ENCODE measurements around the gene SLC16A11. TPM values are rescaled to one million over a fixed set of nuclear protein-coding genes. Genes with fewer than 3 reads are reported as not detected.
"Not testable (repeated sequence)": the region's sequence is repeated elsewhere in the genome, so short reads cannot be mapped to it uniquely, and the experiment has no call there.

The SLC16A11 gene, protein sequence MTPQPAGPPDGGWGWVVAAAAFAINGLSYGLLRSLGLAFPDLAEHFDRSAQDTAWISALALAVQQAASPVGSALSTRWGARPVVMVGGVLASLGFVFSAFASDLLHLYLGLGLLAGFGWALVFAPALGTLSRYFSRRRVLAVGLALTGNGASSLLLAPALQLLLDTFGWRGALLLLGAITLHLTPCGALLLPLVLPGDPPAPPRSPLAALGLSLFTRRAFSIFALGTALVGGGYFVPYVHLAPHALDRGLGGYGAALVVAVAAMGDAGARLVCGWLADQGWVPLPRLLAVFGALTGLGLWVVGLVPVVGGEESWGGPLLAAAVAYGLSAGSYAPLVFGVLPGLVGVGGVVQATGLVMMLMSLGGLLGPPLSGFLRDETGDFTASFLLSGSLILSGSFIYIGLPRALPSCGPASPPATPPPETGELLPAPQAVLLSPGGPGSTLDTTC
- polyA plus RNA-seq = 3.4 TPM

DNA sequence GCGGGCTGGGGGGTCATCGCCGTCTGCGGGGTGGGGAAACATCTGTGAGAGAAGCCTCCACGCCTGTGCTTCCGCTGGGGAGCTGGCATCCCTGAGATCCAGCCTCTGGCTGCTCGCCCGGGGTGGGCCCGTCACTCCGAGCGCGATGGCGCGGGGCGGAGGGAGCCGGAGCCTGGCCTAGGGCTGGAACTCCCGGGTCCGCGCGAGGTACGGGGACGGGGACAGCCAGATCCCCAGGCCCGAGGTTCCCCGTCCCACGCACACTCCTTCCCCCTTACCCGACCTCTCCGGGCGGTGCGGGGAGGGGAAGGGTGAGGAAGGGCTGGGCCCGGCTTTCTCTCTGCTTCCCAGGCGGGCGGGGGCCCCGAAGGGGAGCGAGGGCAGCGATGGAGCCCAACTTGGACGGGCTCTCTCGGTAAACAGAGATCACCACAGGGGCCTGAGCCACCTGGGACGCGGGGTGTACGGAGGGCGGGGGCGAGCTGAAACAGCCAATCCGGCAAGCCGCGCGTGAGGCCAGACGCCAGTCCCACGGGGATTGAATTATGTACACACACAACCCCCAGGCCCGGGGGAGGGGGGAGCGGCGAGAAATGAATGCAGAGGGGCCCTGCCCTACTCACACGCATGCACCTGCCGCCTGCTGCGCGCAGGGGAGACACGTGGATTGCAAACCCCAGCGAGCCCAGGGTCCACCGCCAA, at the start of gene SLC16A11:
SLC16A11 (minus strand) TSS at position 596 of the 702 bp plus-strand sequence; CDS start at position 17, 579 bp downstream.
- peaks cover 20 to 37% (median 29%) of the 10 kb centered on the region in 3 donors for H3K4me1 Mint-ChIP-seq
- no peaks in the 10 kb centered on the region for H3K9me3 Mint-ChIP-seq
- H3K36me3 Mint-ChIP-seq = no peaks in the 10 kb centered on the region
- H3K27me3 Mint-ChIP-seq = peaks cover 5% of the 10 kb centered on the region
- peak within 1 kb of the TSS; percentile 77 to 91 (median 90) for H3K4me3 Mint-ChIP-seq
- H3K27ac Mint-ChIP-seq = peak within 1 kb of the TSS; percentile 83 to 95 (median 90)

DNA sequence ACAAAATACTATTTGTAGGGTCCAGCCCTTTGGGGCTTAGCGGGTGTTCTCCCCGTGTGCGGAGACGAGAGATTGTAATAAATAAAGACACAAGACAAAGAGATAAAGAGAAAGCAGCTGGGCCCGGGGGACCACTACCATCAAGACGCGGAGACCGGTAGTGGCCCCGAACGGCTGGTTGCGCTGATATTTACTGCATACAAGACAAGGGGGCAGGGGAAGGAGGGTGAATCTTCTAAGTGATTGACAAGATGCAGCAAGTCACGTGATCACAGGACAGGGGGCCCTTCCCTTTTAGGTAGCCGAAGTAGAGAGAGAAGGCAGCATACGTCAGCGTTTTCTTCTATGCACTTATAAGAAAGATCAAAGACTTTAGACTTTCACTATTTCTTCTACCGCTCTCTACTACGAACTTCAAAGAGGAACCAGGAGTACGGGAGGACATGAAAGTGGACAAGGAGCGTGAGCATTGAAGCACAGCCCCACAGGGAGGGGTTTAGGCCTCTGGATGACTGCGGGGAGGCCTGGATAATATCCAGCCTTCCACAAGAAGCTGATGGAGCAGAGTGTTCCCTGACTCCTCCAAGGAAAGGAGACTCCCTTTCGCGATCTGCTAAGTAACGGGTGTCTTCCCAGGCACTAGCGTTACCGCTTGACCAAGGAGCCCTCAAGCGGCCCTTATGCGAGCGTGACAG, 47.6 kb upstream of the SLC16A11 start:
- Mint-ChIP-seq H3K4me1 (peaks cover 21 to 31% (median 28%) of the 10 kb centered on the region in 3 donors), H3K27me3 (peaks cover 15% of the 10 kb centered on the region)
- not testable (repeated sequence) for H3K36me3 Mint-ChIP-seq, H3K9me3 Mint-ChIP-seq, H3K4me3 Mint-ChIP-seq, H3K27ac Mint-ChIP-seq

DNA sequence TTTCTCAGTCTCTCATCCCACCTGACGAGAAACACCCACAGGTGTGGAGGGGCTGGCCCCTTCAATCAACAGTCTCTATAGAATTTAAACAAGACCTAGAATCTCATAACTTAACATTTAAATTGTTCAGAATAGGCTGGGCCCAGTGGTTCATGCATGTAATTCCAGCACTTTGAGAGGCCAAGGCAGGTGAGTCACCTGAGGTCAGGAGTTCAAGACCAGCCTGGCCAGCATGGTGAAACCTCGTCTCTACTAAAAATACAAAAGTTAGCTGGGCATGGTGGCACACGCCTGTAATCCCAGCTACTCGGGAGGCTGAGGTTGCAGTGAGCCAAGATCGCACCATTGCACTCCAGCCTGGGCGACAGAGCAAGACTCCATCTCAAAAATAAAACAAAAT, 45.7 kb upstream of the SLC16A11 start:
- H3K9me3 Mint-ChIP-seq, H3K4me3 Mint-ChIP-seq, H3K27ac Mint-ChIP-seq, H3K36me3 Mint-ChIP-seq: not testable (repeated sequence)
- H3K4me1 Mint-ChIP-seq = peaks cover 6 to 12% (median 11%) of the 10 kb centered on the region in 3 donors
- peaks cover 14% of the 10 kb centered on the region for H3K27me3 Mint-ChIP-seq

DNA sequence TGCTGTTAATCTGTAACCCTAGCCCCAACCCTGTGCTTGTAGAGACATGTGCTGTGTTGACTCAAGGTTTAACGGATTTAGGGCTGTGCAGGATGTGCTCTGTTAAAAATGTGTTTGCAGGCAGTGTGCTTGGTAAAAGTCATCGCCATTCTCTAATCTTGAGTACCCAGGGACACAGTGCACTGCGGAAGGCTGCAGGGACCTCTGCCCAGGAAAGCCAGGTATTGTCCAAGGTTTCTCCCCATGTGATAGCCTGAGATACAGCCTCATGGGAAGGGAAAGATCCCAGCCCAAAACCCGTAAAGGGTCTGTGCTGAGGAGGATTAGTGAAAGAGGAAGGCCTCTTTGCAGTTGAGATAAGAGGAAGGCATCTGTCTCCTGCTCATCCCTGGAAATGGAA, 44.5 kb upstream of the SLC16A11 start:
- H3K4me3 Mint-ChIP-seq, H3K36me3 Mint-ChIP-seq, H3K9me3 Mint-ChIP-seq, H3K27ac Mint-ChIP-seq: not testable (repeated sequence)
- peaks cover 3 to 11% (median 4%) of the 10 kb centered on the region in 3 donors for H3K4me1 Mint-ChIP-seq
- peaks cover 16% of the 10 kb centered on the region for H3K27me3 Mint-ChIP-seq

DNA sequence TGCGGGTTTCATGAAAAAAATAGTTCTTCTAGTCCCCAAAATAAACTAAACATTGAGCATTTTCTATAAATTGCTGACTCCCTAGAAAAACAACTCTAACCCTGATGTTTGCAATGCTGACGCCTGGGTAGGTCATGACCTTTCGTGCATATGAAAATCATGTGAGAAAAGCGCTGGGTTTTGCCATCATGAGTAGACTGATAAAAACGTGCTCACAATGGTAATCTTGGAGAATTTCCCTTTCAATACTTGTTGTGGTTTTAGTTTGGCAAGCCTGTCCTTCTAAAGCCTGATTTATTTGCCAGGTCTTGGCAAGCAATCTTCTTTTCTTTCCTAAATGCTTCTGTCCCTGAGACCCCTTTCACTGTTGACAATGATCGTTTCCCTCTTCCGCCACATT, 40.2 kb upstream of the SLC16A11 start:
- Mint-ChIP-seq H3K4me1 (peaks cover 10 to 27% (median 17%) of the 10 kb centered on the region in 3 donors), H3K4me3 (no peak overlapping the region), H3K9me3 (no peaks in the 10 kb centered on the region), H3K27me3 (peaks cover 24% of the 10 kb centered on the region), H3K36me3 (no peaks in the 10 kb centered on the region), H3K27ac (no peak overlapping the region)

DNA sequence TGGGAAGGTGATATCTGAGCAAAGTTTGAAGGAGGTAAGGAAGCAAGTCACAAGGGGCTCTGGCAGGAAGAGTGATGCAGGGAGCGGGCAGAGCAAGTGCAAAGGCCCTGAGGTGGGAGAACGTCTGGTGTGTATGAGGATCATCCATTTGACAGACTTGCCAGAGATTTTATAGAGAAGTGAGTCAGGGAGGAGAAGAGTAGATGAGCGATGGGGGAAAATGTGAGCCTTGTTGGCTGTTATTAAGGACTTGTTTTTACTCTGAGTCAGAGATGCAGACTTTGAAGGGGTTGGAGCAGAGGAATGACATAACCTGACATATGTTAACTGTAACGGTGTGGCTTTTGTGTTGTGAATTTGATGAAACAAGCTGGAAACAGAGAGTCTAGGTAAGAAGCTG, 39.7 kb upstream of the SLC16A11 start:
- Mint-ChIP-seq H3K9me3 (no peaks in the 10 kb centered on the region), H3K4me3 (no peak overlapping the region), H3K4me1 (peaks cover 10 to 27% (median 17%) of the 10 kb centered on the region in 3 donors), H3K27me3 (peaks cover 21% of the 10 kb centered on the region), H3K36me3 (no peaks in the 10 kb centered on the region), H3K27ac (peak overlapping the region in 1 of 3 donors; percentile 10)

DNA sequence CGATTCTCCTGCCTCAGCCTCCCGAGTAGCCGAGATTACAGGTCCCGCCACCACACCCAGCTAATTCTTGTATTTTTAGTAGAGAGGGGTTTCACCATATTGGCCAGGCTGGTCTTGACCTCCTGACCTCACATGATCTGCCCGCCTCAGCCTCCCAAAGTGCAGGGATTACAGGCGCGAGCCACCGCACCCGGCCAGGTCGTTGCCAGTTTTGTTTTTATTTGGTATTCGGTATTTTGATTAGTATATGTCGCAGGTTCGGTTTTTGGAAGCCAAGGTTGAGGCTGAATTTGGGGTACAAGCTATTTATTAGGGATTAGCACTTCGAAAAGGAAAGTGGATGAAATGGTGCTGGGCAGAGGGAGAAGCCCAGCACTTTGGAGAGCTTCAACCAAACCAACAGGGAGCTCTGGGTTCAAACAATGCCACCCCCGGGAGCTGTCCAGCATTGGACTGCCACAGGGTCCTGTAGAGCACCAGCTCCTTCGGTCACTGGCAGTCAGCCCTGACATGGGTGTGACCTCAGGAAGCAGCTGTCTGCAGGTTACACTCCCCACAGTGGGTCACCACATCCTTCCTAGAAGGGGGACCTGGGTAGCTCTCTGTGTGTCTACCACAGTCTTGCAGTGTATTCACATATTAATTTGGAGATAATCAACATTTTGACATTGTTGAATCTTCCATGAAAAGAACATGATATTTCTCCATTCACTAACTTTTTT, 37.6 kb upstream of the SLC16A11 start:
- H3K36me3 Mint-ChIP-seq = no peaks in the 10 kb centered on the region
- H3K4me1 Mint-ChIP-seq = peaks cover 10 to 27% (median 17%) of the 10 kb centered on the region in 3 donors

DNA sequence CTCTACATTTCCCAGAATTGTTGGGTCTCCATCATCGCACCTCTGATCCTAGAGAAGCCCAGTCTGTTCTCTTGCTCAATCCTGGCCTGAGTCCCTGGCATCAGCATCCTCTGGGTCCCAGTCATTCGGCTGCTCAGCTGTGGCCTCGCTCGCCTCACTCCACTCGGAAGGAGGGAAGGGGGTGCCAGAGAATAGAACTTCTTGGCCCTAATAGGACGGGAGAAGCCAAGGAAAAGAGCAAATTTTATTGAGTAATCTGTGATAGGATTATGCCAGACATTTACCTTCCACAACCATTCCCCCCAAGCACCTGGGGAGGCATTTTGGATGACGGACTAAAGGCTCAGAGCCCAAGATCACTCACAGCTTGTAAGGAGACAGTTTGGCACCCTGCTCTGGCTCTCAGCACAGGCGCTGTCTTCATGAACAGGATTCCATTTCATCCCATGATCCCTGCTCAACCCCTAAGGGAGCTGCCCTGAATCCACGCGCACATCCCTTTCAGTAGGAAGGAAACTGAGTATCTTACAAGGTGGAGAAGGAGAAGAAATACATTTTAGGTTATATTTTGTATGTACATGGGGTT, 36.7 kb upstream of the SLC16A11 start:
- no peaks in the 10 kb centered on the region for H3K9me3 Mint-ChIP-seq
- peaks cover 10 to 27% (median 17%) of the 10 kb centered on the region in 3 donors for H3K4me1 Mint-ChIP-seq
- H3K27me3 Mint-ChIP-seq = peaks cover 11% of the 10 kb centered on the region
- peak overlapping the region in 1 of 4 donors; percentile 12 for H3K4me3 Mint-ChIP-seq
- H3K36me3 Mint-ChIP-seq = no peaks in the 10 kb centered on the region
- H3K27ac Mint-ChIP-seq = peak overlapping the region in 1 of 3 donors; percentile 85

More for the DNA sequence above, 37.6 kb upstream of the SLC16A11 start:
- peak overlapping the region in 3 of 4 donors; percentile 13 to 84 (median 84) for H3K4me3 Mint-ChIP-seq
- H3K27ac Mint-ChIP-seq = no peak overlapping the region
- H3K9me3 Mint-ChIP-seq = no peaks in the 10 kb centered on the region
- H3K27me3 Mint-ChIP-seq = peaks cover 13% of the 10 kb centered on the region

DNA sequence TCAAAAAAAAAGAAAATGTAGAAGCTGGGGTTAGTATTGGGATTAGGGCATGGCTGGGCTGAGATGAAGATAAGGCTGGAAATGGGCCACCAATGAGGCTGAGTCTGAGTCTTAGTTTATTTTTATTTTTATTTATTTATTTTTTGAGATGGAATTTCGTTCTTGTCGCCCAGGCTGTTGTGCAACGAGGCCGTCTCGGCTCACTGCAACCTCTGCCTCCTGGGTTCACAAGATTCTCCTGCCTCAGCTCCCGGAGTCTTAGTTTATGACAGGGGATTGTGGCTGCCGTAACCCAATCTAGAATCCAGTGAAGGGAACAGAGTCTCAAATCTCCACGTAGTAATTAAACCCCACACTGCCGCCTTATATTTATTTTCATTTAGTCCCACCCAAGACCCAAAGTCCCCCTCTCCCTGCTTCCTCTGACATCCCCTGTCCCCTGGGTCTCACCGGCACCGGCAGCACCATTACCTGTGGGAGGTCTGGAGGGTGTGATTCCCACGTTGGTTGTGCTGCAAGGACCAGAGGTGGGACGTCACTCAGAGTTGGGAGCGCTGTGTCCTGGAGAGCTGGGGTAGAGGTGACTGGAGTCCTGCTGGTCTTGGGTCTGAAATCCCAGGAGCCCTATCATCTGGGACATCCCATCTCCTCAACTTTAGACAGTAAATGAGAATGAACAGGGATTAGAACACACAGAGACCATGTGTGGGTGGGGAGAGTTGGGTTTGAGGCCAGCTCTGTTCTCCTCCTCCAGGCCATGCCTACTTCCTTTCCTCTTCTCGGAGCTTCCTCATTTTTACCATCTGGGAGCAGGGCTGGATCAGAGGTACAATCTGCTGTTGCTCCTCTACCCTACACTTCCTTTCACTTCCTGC, 35.9 kb upstream of the SLC16A11 start, which contains the start of gene CLEC10A:
CLEC10A (minus strand) TSS at position 671 of the 875 bp plus-strand sequence. CDS start 1,439 bp downstream, outside the sequence.
- no peaks in the 10 kb centered on the region for H3K36me3 Mint-ChIP-seq
- H3K9me3 Mint-ChIP-seq = no peaks in the 10 kb centered on the region
- H3K4me1 Mint-ChIP-seq = peaks cover 10 to 27% (median 17%) of the 10 kb centered on the region in 3 donors
- peaks cover 11% of the 10 kb centered on the region for H3K27me3 Mint-ChIP-seq
- peak within 1 kb of the TSS in 1 of 3 donors; percentile 85 for H3K27ac Mint-ChIP-seq
- peak within 1 kb of the TSS in 1 of 4 donors; percentile 12 for H3K4me3 Mint-ChIP-seq

DNA sequence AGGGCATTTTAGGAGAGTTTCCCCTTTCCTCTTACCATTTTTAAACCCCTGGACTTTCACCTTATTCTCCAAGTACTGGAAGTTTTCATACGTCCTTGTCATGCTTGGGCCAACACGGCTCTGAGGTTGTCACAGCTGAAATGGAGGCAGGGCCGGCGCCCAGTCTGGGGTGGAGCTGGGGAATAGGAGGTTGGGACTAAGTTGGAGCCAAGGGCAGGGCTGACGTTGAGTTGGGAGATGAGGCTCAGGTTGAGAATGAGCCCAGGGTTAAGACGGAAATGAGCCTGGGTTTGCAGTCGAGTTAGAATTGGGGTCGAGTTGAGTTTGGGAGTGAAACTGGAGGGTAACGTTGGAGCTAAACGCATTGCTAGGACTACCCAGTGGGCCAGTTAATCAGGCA, 34.8 kb upstream of the SLC16A11 start:
- H3K36me3 Mint-ChIP-seq = no peaks in the 10 kb centered on the region
- peaks cover 10 to 21% (median 16%) of the 10 kb centered on the region in 3 donors for H3K4me1 Mint-ChIP-seq
- peaks cover 11% of the 10 kb centered on the region for H3K27me3 Mint-ChIP-seq
- H3K27ac Mint-ChIP-seq = peak overlapping the region in 1 of 3 donors; percentile 85
- H3K9me3 Mint-ChIP-seq = no peaks in the 10 kb centered on the region
- no peak overlapping the region for H3K4me3 Mint-ChIP-seq

DNA sequence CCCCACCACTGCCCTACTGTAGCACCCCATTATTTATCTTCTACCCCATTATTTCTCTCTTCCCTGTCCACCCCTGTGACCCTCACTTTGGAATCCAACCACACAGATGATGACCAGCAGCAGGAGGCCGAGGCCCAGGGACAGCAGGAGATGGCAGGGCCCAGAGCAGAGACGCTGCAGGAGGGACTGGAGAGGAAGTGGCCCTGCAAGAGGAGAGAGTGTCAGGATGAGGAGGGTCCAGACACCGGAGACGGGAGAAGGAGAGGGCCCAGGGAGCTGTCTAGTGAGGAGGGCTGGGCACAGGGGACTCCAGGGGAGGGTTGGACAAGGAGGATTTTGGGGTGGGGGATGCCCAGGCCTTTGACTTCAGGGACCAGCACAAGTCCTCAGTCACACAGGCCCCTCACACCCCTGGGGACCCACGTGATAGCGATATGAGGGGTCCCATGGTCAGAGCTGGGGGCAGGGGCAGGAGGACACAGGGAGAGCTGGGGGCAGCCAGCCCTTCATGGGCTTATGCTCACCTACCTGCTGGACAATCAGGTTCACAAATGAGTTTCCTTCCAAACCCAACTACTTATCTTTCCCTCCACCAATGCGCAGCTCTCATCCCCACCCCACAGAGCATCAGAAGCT, 34.1 kb upstream of the SLC16A11 start:
- no peaks in the 10 kb centered on the region for H3K9me3 Mint-ChIP-seq
- no peak overlapping the region for H3K4me3 Mint-ChIP-seq
- no peak overlapping the region for H3K27ac Mint-ChIP-seq
- H3K27me3 Mint-ChIP-seq = peaks cover 7% of the 10 kb centered on the region
- peaks cover 10 to 20% (median 14%) of the 10 kb centered on the region in 3 donors for H3K4me1 Mint-ChIP-seq
- no peaks in the 10 kb centered on the region for H3K36me3 Mint-ChIP-seq

DNA sequence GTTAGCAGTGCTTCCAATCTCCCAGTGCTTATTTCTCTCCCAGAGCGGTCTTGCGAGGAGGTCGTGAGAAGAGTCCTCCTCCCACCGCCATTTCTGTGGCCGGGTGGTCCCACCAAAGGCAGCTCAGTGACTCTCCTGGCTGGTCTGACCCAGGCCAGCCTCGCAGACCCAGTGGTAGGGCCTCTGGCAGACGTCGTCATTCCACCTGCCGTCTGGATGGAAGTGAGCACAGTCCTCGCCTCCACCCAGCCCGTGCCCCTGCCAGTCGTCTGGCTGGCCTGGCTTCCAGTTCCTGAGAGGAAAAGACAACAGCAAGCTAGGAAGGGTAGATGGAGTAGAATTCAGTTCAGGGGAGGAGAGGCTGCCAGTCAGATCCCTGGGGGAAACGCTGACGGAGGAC, 31.0 kb upstream of the SLC16A11 start:
- H3K4me1 Mint-ChIP-seq = peaks cover 0 to 11% (median 7%) of the 10 kb centered on the region in 3 donors
- H3K27me3 Mint-ChIP-seq = peaks cover 6% of the 10 kb centered on the region
- H3K9me3 Mint-ChIP-seq = no peaks in the 10 kb centered on the region
- H3K27ac Mint-ChIP-seq = no peak overlapping the region
- no peaks in the 10 kb centered on the region for H3K36me3 Mint-ChIP-seq
- no peak overlapping the region for H3K4me3 Mint-ChIP-seq

DNA sequence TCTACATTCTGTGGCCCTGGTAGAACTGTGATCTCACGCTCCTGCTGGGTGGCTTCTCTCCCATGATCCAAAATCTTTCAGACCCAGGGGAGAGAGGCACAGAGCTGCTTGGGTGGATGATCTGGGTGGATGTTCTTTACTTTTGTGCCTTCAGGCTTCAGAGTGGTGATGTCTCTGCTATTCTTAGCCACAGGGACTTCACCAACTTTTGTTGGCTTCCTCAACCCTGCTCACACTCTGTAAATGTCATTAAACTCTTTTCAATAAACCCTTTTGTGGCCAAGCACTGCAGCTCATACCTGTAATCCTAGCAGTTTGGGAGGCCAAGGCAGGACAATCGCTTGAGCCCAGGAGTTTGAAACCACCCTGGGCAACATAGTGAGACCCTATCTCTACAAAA, 28.5 kb upstream of the SLC16A11 start:
- H3K9me3 Mint-ChIP-seq = peaks cover 5 to 14% (median 12%) of the 10 kb centered on the region in 3 donors
- no peak overlapping the region for H3K27ac Mint-ChIP-seq
- H3K36me3 Mint-ChIP-seq = no peaks in the 10 kb centered on the region
- H3K4me1 Mint-ChIP-seq = peaks cover 0 to 11% (median 7%) of the 10 kb centered on the region in 3 donors
- peak overlapping the region in 1 of 4 donors; percentile 0 for H3K4me3 Mint-ChIP-seq
- peaks cover 5% of the 10 kb centered on the region for H3K27me3 Mint-ChIP-seq
